ENCODE measurements around the gene TBC1D7.

The TBC1D7 gene

DNA sequence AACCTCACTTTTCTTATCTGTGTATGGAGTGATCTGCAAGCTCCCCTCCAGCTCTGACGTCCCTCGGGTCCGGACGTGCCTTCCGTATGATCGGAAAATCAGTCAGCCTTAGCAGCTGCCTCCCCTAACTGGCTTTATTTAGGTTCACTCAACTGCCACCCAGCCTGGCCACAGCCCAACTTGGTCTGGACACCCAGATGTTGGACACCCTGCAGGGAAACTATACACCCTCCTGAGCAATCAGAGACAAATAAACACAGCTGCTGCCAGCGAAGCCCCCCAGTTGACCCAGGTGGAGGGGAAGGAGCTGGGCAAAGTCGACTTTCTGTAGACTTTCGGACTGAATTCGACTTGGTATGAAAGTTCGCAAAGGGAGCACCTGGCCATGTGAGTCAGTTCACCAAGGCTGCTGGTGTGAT lies 28.9 kb downstream of the TBC1D7 start:
- Histone ChIP-seq H3K27ac (ENCODE audit: low read depth, low read length) (no peak overlapping the region), H3K9me2 (replicated peaks; ENCODE audit: control insufficient read depth, low read length) (no peaks in the 10 kb centered on the region), H3K4me3 (ENCODE audit: low read length) (no peak overlapping the region), H3K79me2 (ENCODE audit: control insufficient read depth, low read length) (no peaks in the 10 kb centered on the region), H4K20me1 (ENCODE audit: control insufficient read depth, insufficient read depth, low read depth, low read length) (no peaks in the 10 kb centered on the region), H3K27me3 (ENCODE audit: control insufficient read depth, low read length) (no peaks in the 10 kb centered on the region), H3K4me1 (ENCODE audit: control insufficient read depth, low read length) (peaks cover 33% of the 10 kb centered on the region), H3K36me3 (ENCODE audit: control insufficient read depth, low read length) (peaks cover 12% of the 10 kb centered on the region), H3F3A (ENCODE audit: control insufficient read depth, insufficient read depth) (no peaks in the 10 kb centered on the region), H3K9me3 (ENCODE audit: control insufficient read depth, insufficient read depth, low read length) (no peaks in the 10 kb centered on the region), H3K4me2 (ENCODE audit: low read length) (no peak overlapping the region)
- TF ChIP-seq EZH2phosphoT487 (IDR thresholded peaks at IDR 0.05; ENCODE audit: borderline replicate concordance, low read length) = no peak
- TF ChIP-seq, protein P1, sequence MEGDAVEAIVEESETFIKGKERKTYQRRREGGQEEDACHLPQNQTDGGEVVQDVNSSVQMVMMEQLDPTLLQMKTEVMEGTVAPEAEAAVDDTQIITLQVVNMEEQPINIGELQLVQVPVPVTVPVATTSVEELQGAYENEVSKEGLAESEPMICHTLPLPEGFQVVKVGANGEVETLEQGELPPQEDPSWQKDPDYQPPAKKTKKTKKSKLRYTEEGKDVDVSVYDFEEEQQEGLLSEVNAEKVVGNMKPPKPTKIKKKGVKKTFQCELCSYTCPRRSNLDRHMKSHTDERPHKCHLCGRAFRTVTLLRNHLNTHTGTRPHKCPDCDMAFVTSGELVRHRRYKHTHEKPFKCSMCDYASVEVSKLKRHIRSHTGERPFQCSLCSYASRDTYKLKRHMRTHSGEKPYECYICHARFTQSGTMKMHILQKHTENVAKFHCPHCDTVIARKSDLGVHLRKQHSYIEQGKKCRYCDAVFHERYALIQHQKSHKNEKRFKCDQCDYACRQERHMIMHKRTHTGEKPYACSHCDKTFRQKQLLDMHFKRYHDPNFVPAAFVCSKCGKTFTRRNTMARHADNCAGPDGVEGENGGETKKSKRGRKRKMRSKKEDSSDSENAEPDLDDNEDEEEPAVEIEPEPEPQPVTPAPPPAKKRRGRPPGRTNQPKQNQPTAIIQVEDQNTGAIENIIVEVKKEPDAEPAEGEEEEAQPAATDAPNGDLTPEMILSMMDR (IDR thresholded peaks at IDR 0.05; ENCODE audit: low read depth, low read length, poor library complexity, severe bottlenecking) = no peak

DNA sequence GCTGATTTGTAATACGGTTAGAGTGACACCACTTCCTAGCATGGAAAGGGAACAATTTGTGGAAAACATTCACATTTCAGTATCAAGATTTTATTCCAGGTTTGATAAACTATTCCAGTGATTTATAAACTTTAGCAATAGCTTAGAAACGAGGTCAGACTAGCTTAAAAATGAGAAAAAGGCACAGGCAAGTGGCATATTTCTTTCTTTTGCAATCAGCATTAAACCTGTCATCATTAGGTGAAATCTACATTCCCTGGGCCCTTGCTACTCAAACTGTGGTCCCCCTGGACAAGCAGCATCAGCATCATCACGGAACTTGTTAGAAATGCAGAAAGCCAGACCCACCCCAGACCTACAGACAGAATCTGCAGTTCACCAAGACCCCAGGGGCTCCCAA lies 29.9 kb downstream of the TBC1D7 start:
- no peak overlapping the region for H3K27ac ChIP-seq (ENCODE audit: low read depth, low read length)
- H3K36me3 ChIP-seq (ENCODE audit: control insufficient read depth, low read length) = peaks cover 8% of the 10 kb centered on the region
- no peak overlapping the region for H3K4me2 ChIP-seq (ENCODE audit: low read length)

DNA sequence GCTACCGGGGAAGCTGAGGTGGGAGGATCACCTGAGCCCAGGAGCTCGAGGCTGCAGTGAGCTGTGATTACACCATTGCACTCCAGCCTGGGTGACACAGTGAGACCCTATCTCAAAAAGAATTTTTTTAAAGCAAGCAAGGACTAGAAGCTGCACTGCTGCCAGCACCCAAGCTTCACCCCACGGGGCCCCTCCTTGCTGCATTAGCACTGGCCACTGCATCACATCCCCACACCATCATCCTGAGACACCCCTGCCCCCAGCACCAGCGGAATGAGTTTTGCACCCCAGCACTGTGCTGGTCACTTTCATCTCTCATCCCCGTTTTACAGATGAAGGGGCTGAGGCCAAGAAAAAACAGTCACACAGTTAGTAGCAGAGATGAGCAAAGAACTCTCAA lies 30.9 kb downstream of the TBC1D7 start:
- Histone ChIP-seq H3K27me3 (ENCODE audit: control insufficient read depth, low read length) (no peaks in the 10 kb centered on the region), H3K79me2 (ENCODE audit: control insufficient read depth, low read length) (no peaks in the 10 kb centered on the region), H4K20me1 (ENCODE audit: control insufficient read depth, insufficient read depth, low read depth, low read length) (no peaks in the 10 kb centered on the region), H3K9me2 (replicated peaks; ENCODE audit: control insufficient read depth, low read length) (no peaks in the 10 kb centered on the region), H3K4me3 (ENCODE audit: low read length) (no peak overlapping the region), H3K36me3 (ENCODE audit: control insufficient read depth, low read length) (no peaks in the 10 kb centered on the region), H3K27ac (ENCODE audit: low read depth, low read length) (no peak overlapping the region), H3K9me3 (ENCODE audit: control insufficient read depth, insufficient read depth, low read length) (no peaks in the 10 kb centered on the region), H3F3A (ENCODE audit: control insufficient read depth, insufficient read depth) (no peaks in the 10 kb centered on the region), H3K4me2 (ENCODE audit: low read length) (no peak overlapping the region), H3K4me1 (ENCODE audit: control insufficient read depth, low read length) (peaks cover 18% of the 10 kb centered on the region)
- TF ChIP-seq, protein P1 (IDR thresholded peaks at IDR 0.05; ENCODE audit: low read depth, low read length, poor library complexity, severe bottlenecking) = no peak
- TF ChIP-seq EZH2phosphoT487 (IDR thresholded peaks at IDR 0.05; ENCODE audit: borderline replicate concordance, low read length) = no peak

More for the DNA sequence above, 29.9 kb downstream of the TBC1D7 start:
- Histone ChIP-seq H3K9me3 (ENCODE audit: control insufficient read depth, insufficient read depth, low read length) (no peaks in the 10 kb centered on the region), H3K79me2 (ENCODE audit: control insufficient read depth, low read length) (no peaks in the 10 kb centered on the region), H3K9me2 (replicated peaks; ENCODE audit: control insufficient read depth, low read length) (no peaks in the 10 kb centered on the region), H3F3A (ENCODE audit: control insufficient read depth, insufficient read depth) (no peaks in the 10 kb centered on the region), H3K4me3 (ENCODE audit: low read length) (no peak overlapping the region), H3K4me1 (ENCODE audit: control insufficient read depth, low read length) (peaks cover 24% of the 10 kb centered on the region), H3K27me3 (ENCODE audit: control insufficient read depth, low read length) (no peaks in the 10 kb centered on the region), H4K20me1 (ENCODE audit: control insufficient read depth, insufficient read depth, low read depth, low read length) (no peaks in the 10 kb centered on the region)
- TF ChIP-seq, protein P1 (IDR thresholded peaks at IDR 0.05; ENCODE audit: low read depth, low read length, poor library complexity, severe bottlenecking) = no peak
- no peak for TF ChIP-seq EZH2phosphoT487 (IDR thresholded peaks at IDR 0.05; ENCODE audit: borderline replicate concordance, low read length)

Measured in DOHH2 (cell line).